RPMI8226 (cell line): ENCODE data around the gene PTCSC3.
"Not testable (repeated sequence)": the region's sequence is repeated elsewhere in the genome, so short reads cannot be mapped to it uniquely, and the experiment has no call there.

Experiments used
- DNase-seq: peaks from one replicate; pipeline ENCODE4 v3.0.0-alpha.2; 2015

PTCSC3 gene

DNA sequence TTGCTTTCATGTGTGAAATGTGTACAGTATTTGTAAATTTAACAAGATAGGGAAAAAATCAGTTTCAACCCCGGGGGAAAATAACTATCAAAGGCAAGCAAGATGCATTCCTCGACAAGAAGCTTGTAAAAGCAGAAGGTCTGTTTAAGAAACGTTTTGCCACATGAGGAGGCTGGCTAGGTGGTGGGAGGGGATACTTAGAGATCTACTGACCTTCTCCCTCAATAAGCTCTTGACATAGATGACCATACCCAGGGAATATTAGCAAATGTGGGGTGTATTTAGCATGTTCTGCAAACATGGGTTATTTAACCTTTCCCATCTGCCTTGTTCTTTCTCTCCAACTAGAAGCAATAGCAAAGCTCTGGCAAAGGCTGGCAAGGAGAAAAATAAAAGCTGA is 4.9 kb downstream of the PTCSC3 start:
- DNase-seq = no peak

DNA sequence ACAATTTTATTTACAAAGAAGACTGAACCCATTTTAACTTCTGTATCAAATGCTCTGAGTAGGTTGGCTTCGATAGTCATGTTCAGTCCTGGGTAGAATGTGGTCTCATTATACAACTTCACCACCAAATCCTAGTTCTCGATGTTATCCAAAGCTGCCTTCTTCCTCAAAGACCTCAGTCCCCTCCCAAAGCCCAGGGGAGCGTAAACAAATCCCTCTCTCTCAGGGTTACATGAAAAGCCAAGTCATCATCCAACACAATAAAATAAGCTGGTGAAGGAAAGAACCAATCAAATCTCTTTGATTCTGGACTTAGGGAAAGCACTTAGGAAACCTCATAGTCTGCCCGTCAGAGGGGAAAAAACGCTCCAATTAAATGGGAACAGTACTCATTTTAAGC is 9.1 kb downstream of the PTCSC3 start:
- no peak for DNase-seq

GRCh38 chr14:36163451-36163850 is 13.1 kb downstream of the PTCSC3 start:
- DNase-seq = no peak

DNA sequence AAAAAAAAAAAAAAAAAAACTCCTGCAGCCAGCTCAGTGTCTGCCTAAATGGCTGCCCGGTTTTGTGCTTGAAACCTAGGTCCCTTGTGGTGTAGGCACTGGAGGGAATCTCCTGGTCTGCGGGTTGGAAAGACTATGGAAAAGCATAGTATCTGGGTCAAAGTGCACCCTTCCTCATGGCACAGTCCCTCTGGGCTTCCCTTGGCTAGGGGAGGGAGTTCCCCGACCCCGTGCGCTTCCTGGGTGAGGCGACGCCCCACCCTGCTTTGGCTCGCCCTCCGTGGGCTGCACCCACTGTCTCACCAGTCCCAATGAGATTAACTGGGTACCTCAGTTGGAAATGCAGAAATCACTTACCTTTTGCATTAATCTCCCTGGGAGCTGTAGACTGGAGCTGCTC is 14.3 kb downstream of the PTCSC3 start:
- no peak for DNase-seq

DNA sequence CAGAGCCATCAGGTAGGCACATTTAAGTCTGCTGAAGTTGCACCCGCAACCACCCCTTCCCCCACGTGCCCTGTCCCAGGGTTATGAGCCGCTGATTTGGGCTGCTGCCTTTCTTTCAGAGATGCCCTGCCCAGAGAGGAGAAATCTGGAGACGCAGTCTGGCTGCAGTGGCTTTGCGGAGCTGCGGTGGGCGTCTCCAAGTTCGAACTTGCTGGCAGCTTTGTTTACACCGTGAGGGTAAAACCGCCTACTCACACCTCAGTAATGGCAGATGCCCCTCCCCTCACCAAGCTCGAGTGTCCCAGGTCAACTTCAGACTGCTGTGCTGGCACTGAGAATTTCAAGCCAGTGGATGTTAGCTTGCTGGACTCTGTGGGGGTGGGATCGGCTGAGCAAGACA is 14.7 kb downstream of the PTCSC3 start:
- peak; percentile 60 for DNase-seq

- no peak for DNase-seq
Measured at GRCh38 chr14:36151335-36151734, 25.2 kb downstream of the PTCSC3 start.

DNA sequence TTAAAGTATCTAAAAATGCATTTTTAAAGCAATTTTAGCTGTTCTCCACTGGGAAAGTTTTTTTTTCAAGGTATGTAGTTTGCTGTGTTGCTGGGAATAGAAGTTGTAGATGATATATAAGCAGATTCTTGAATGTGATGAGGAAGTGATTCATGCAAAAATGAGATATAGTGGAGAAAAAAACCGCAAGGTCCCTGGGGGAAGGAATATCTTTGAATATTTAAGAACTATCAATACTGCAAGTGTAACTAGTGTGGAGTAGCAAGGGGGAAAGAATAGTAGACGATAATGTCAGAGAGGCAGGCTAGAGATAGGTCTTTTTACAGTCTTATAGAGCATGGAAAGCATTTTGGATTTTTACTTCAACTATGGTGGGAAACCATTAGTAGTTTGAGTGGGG is 42.5 kb downstream of the PTCSC3 start:
- no peak for DNase-seq

GRCh38 chr14:36132826-36133225 is 43.7 kb downstream of the PTCSC3 start:
- DNase-seq = no peak

GRCh38 chr14:36130186-36130585 is 46.3 kb downstream of the PTCSC3 start:
- no peak for DNase-seq

DNA sequence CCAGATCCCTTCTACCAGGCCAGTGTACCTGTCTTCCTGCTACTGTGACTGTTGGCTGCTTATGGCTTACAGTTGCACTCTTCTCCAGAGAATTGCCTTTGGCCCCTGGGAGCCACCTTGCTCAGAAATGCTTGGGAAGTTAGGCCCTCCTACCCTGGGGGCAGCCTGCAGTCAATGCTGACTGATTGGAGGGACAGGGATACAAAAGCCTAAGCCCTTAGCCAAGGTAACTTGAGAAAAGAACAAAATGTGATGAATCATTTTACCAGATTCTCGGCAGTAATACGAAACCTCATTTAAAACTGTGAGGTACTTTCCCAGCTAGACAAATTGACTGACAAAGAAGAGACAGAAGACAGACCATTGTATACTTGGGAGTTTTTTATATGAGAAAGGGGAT is 47.3 kb downstream of the PTCSC3 start:
- no peak for DNase-seq

- no peak for DNase-seq
Measured at GRCh38 chr14:36113341-36113740, 63.2 kb downstream of the PTCSC3 start.

DNA sequence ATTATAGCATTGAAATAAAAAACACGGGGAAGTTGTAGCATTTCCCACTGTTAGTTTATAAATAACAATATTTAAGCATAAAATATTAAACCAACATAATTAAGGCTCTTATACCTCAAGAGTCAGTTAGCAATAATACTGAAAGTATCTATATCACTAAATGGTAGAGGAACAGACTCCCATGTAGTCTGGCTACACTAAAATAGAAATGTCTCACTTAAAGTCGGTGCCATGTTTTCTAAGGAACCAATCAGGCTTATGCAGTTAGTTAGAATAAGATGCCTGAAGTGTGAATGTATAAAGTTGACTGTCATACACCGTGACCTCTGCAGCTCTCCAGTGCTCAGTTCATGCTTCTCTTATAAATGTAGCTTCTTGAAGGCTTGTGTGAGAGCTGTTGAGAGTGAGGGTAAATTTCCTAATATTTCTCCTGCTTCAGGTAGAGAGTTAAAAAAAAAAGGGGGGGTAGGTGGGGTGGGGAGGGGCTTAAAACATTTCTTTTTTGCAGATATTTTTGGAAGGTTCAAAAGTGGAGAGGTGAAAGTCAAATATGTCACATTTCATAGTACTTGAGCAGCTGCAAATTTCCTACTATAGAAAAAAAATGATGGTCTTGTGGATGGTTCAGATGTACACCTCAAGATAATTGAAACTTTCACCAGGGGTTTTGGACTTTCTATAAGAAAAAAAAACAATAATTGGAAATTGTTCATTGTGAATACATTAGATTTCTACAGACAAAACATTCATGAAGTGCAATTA is 64.5 kb downstream of the PTCSC3 start:
- DNase-seq = no peak

- peak; percentile 8 for DNase-seq
Measured at GRCh38 chr14:36105401-36105800, 71.1 kb downstream of the PTCSC3 start.

GRCh38 chr14:36104258-36104657 is 72.3 kb downstream of the PTCSC3 start:
- not testable (repeated sequence) for DNase-seq

DNA sequence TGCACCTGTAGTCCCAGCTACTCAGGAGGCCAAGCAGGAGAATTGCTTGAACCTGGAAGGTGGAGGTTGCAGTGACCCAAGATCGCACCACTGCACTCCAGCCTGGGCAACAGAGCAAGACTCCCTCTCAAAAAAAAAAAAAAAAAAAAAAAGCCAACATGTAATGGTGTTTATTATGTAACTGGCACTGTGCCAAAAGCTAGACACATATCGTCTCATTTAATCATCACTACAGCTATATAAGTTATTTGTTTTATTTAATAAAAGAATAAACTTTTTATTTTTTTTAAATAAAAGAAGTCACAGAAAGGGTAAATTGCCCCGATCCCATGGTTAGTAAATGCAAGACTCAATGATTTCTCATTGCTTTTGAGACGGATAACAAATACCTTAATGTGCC is 76.9 kb downstream of the PTCSC3 start:
- no peak for DNase-seq

GRCh38 chr14:36097356-36097755 is 79.2 kb downstream of the PTCSC3 start:
- no peak for DNase-seq

- DNase-seq = no peak
Measured at GRCh38 chr14:36096090-36096489, 80.4 kb downstream of the PTCSC3 start.

- DNase-seq = no peak
Measured at GRCh38 chr14:36094963-36095362, 81.6 kb downstream of the PTCSC3 start.

GRCh38 chr14:36091096-36091495 is 85.4 kb downstream of the PTCSC3 start:
- DNase-seq = no peak

DNA sequence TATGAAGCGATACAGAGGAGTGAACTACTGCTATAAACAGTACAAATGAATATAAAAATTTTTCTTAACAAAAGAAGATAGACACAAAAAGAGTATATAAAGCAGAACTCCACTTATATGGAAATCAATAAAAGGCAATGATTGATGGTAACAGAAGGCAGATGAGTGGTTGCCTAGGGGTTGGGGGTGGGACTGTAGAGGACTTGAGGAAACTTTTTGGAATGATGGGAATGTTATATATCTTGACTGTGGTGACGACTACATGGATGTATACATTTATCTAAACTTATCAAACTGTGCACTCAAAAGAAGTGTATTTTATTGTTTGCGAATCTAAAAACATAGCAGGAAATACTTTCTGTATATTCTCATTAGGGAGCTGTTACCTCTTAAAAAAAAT is 89.1 kb downstream of the PTCSC3 start:
- DNase-seq = no peak

- DNase-seq = no peak
Measured at GRCh38 chr14:36086629-36087395, 89.7 kb downstream of the PTCSC3 start.

GRCh38 chr14:36085861-36086260 is 90.7 kb downstream of the PTCSC3 start:
- no peak for DNase-seq
